ENCODE data around the gene PPP2CA. TPM values are rescaled to one million over a fixed set of nuclear protein-coding genes. Genes with fewer than 3 reads are reported as not detected.

The PPP2CA gene
- total and polyA plus RNA-seq, 2 of the 13 experiments (the other 11 are each of a cell fraction or from before 2014, with no cell fraction given) = 82.4 to 171 TPM

GRCh38 chr5:134225780-134226440 lies at the start of gene PPP2CA (continued):
- 0 out of 2 replicates have a peak, but pooled peaks have one; percentile 57 for TF ChIP-seq HOXA5 (CRISPR knock-in tag; IDR thresholded peaks at IDR 0.05)
- peak; percentile 68 for TF ChIP-seq HNRNPK (IDR thresholded peaks at IDR 0.05; ENCODE audit: low read depth, low read length, poor library complexity, severe bottlenecking)
- no peak for TF ChIP-seq CENPT (CRISPR knock-in tag; IDR thresholded peaks at IDR 0.05; ENCODE audit: low read depth)
- peak; percentile 20; the same call in 1 of the 2 replicates for TF ChIP-seq RFX5 (IDR thresholded peaks at IDR 0.05; ENCODE audit: low read depth, low read length)
- TF ChIP-seq MTERF4 (CRISPR knock-in tag; IDR thresholded peaks at IDR 0.05) = no peak
- 0 out of 2 replicates have a peak, but pooled peaks have one; percentile 62 for TF ChIP-seq REL (CRISPR knock-in tag; conservative IDR thresholded peaks at IDR 0.05)
- no peak for TF ChIP-seq POLR2AphosphoS2 (IDR thresholded peaks at IDR 0.05; ENCODE audit: low read depth, low read length)
- TF ChIP-seq SOX13 (IDR thresholded peaks at IDR 0.05) = no peak
- TF ChIP-seq SOX13 (CRISPR knock-in tag; conservative IDR thresholded peaks at IDR 0.05 in 1 of 2, IDR thresholded peaks at IDR 0.05 in 1 of 2) = 0 out of 4 replicates have a peak, but pooled peaks of 1 of the 2 experiments have one; percentile 17
- TF ChIP-seq NR1H2 (CRISPR knock-in tag; IDR thresholded peaks at IDR 0.05; ENCODE audit: borderline replicate concordance, low read depth) = no peak
- TF ChIP-seq ARID2 (CRISPR knock-in tag; IDR thresholded peaks at IDR 0.05; ENCODE audit: borderline replicate concordance) = peak; percentile 56; the same call in 1 of the 2 replicates
- no peak for TF ChIP-seq ZNF34 (CRISPR knock-in tag; IDR thresholded peaks at IDR 0.05; ENCODE audit: borderline replicate concordance)
- peak; percentile 76 for TF ChIP-seq CHD2 (IDR thresholded peaks at IDR 0.05; ENCODE audit: low read depth, low read length)
- peak; percentile 84 for TF ChIP-seq GMEB2 (CRISPR knock-in tag; IDR thresholded peaks at IDR 0.05; ENCODE audit: low read depth)
- TF ChIP-seq ZNF512 (CRISPR knock-in tag; IDR thresholded peaks at IDR 0.05) = no peak
- TF ChIP-seq NR2F2 (IDR thresholded peaks at IDR 0.05; ENCODE audit: borderline replicate concordance, low read depth) = no peak; the same call in 1 of the 2 replicates
- peak; percentile 44; the same call in 1 of the 2 replicates for TF ChIP-seq NFAT5 (CRISPR knock-in tag; IDR thresholded peaks at IDR 0.05)
- no peak for TF ChIP-seq ETV6 (CRISPR knock-in tag; conservative IDR thresholded peaks at IDR 0.05)
- no peak for TF ChIP-seq ZBTB8A (CRISPR knock-in tag; IDR thresholded peaks at IDR 0.05; ENCODE audit: borderline replicate concordance, low read depth)
- no peak; the same call in 1 of the 2 replicates for TF ChIP-seq ZBTB7B (CRISPR knock-in tag; IDR thresholded peaks at IDR 0.05)

All from HepG2 (cell line).